ENCODE data around the gene CPNE7. TPM values are rescaled to one million over a fixed set of nuclear protein-coding genes. Genes with fewer than 3 reads are reported as not detected.

The CPNE7 gene
- polyA plus RNA-seq, 1 experiment: 7.5 TPM

GRCh38 chr16:89583197-89583894 is 7.8 kb downstream of the CPNE7 start:
- ChIA-PET POLR2A (no interaction called here), CTCF (interaction anchor here (0.5 kb wide), 1 partner anchor 261 kb away, joined by 3 read pairs; no protein-coding TSS in a partner anchor)
- Histone ChIP-seq H3K9me3 (ENCODE audit: control insufficient read depth, insufficient read depth, low read length) (peaks cover 19% of the 10 kb centered on the region), H3K27ac (ENCODE audit: low read depth, low read length) (no peak overlapping the region), H3K27me3 (ENCODE audit: control insufficient read depth, insufficient read depth, low read length) (no peaks in the 10 kb centered on the region), H3K4me3 (ENCODE audit: low read depth, low read length) (no peak overlapping the region)
- no peak for DNase-seq (ENCODE audit: low read depth, low spot score)
- TF ChIP-seq, protein P1, sequence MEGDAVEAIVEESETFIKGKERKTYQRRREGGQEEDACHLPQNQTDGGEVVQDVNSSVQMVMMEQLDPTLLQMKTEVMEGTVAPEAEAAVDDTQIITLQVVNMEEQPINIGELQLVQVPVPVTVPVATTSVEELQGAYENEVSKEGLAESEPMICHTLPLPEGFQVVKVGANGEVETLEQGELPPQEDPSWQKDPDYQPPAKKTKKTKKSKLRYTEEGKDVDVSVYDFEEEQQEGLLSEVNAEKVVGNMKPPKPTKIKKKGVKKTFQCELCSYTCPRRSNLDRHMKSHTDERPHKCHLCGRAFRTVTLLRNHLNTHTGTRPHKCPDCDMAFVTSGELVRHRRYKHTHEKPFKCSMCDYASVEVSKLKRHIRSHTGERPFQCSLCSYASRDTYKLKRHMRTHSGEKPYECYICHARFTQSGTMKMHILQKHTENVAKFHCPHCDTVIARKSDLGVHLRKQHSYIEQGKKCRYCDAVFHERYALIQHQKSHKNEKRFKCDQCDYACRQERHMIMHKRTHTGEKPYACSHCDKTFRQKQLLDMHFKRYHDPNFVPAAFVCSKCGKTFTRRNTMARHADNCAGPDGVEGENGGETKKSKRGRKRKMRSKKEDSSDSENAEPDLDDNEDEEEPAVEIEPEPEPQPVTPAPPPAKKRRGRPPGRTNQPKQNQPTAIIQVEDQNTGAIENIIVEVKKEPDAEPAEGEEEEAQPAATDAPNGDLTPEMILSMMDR (IDR thresholded peaks at IDR 0.05; ENCODE audit: low read depth, low read length): no peak

- H3K4me3 ChIP-seq (ENCODE audit: low read depth, low read length): no peak overlapping the region
- no peak for DNase-seq (ENCODE audit: low read depth, low spot score)
- no peak overlapping the region for H3K27ac ChIP-seq (ENCODE audit: low read depth, low read length)
- ChIA-PET POLR2A (no interaction called here), CTCF (interaction anchor here (0.5 to 0.8 kb wide), 2 partner anchors 31 to 262 kb away, joined by 3 read pairs; no protein-coding TSS in a partner anchor)
- TF ChIP-seq, protein P1 (IDR thresholded peaks at IDR 0.05; ENCODE audit: low read depth, low read length): no peak
- H3K9me3 ChIP-seq (ENCODE audit: control insufficient read depth, insufficient read depth, low read length): peaks cover 19% of the 10 kb centered on the region
- H3K27me3 ChIP-seq (ENCODE audit: control insufficient read depth, insufficient read depth, low read length): no peaks in the 10 kb centered on the region
These were observed 8.5 kb downstream of the CPNE7 start for GRCh38 chr16:89583895-89584644.

DNA sequence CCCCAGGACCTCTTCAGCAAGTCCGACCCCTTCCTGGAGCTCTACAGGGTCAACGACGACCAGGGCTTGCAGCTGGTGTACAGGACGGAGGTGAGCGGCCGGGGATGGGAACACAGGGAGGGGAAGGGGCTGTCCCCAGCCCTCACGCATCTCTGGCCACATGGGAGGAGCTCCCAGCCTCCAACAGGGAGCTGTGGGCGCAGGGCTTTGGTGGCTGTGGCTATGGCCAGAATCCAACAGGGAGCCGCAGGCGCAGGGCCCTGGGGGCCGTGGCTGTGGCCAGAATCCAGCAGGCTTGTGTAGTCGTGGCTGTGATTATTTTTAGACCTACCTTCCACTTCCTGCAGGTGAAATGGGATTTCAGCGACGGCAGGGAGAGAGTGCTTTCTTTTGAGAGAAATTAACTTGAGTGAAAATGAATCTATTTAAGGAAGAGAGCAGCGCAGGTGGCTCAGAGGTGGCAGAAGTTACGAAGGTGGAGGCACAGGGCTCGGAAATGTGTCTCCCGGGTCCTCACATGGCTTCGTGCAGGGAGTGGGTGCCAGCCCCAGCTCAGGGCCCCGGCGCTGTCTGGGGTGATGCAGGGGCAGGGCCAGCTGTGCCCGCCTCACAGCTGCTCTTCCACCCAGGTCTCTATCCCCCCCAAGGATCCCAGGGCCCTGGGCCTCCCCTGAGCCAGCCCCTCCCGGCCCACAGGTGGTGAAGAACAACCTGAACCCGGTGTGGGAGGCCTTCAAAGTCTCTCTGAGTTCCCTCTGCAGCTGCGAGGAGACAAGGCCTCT is 9.4 kb downstream of the CPNE7 start:
- Histone ChIP-seq H3K27ac (ENCODE audit: low read depth, low read length) (no peak overlapping the region), H3K4me3 (ENCODE audit: low read depth, low read length) (no peak overlapping the region), H3K9me3 (ENCODE audit: control insufficient read depth, insufficient read depth, low read length) (peaks cover 13% of the 10 kb centered on the region), H3K27me3 (ENCODE audit: control insufficient read depth, insufficient read depth, low read length) (no peaks in the 10 kb centered on the region)
- POLR2A ChIA-PET: no interaction called here
- no peak for DNase-seq (ENCODE audit: low read depth, low spot score)
- TF ChIP-seq, protein P1 (IDR thresholded peaks at IDR 0.05; ENCODE audit: low read depth, low read length): no peak
- CTCF ChIA-PET: interaction anchor here (0.5 to 0.8 kb wide), 2 partner anchors 8 to 30 kb away, joined by 3 read pairs; no protein-coding TSS in a partner anchor

DNA sequence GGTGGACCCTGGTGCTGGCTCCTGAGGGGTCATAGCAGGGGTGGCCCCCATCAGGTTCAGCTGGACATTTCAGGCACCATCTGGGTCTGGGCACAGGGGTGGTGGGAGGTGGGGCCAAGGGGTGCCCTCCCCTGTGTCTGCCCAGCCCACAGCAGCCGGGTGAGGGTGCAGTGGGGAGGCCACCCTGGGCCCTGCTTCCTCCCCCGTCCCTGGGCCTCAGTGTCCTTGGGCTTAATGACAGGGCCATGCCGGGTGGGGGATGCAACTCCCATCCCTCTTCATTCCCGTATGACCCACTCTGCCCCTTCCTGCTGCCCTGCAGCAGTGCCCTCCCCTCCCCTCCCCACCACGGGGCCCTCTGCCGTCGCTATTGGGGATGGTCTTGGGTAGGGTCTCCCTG is 10.7 kb downstream of the CPNE7 start:
- POLR2A ChIA-PET: no interaction called here

More for the DNA sequence above, 10.7 kb downstream of the CPNE7 start:
- CTCF ChIA-PET: no interaction called here
- no peak for DNase-seq (ENCODE audit: low read depth, low spot score)
- Histone ChIP-seq H3K9me3 (ENCODE audit: control insufficient read depth, insufficient read depth, low read length) (peaks cover 9% of the 10 kb centered on the region; the same call in 1 of the 2 replicates), H3K27me3 (ENCODE audit: control insufficient read depth, insufficient read depth, low read length) (no peaks in the 10 kb centered on the region), H3K27ac (ENCODE audit: low read depth, low read length) (no peak overlapping the region), H3K4me3 (ENCODE audit: low read depth, low read length) (no peak overlapping the region)
- TF ChIP-seq, protein P1 (IDR thresholded peaks at IDR 0.05; ENCODE audit: low read depth, low read length): no peak

All from AG04450 (cell line).